ENCODE measurements around the gene TMEM120A.

TMEM120A gene

GRCh38 chr7:75955331-75955955 lies 39.0 kb downstream of the TMEM120A start:
- no peak for DNase-seq

GRCh38 chr7:75953931-75954330 lies 40.5 kb downstream of the TMEM120A start:
- no peak for DNase-seq

DNA sequence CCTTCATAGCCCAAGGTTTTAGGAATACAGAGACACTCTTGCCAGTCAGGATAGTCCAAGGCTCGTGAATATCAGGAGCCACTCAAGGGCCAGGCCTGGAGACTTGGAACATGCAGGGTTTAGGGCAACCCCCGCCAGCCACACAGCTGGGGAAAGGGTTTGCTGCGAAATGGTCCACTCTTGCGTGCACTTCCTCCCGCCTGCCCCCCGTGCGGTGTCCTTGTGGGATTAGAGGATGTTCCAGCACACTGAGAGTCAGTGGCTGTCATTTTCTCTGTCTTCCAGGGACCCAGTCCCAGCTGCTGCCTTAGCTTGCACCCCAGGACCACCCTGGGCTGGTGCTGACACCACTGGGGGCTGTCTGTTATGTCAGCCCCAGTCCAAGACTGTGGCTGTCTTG lies 41.0 kb downstream of the TMEM120A start:
- DNase-seq, result no peak

DNA sequence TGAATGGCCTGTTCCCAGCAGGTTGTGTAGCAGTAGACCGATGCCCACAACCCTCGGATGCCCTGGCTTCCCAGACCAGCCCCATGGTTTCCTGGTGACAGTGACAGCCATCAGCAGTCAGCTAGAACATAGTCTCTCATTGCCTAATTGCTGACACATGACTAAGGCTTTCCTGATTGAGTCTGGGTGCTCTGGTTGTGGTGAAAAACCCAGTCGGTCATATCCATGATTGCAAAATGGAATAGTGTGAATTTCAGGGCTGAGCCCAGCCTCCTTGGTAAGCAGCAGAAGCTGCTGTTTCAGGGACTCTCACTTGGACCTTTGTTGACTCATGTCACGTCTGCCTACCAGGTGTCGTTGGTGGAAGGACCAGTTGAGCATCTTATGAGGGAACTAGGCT lies 42.9 kb downstream of the TMEM120A start:
- no peak for DNase-seq

DNA sequence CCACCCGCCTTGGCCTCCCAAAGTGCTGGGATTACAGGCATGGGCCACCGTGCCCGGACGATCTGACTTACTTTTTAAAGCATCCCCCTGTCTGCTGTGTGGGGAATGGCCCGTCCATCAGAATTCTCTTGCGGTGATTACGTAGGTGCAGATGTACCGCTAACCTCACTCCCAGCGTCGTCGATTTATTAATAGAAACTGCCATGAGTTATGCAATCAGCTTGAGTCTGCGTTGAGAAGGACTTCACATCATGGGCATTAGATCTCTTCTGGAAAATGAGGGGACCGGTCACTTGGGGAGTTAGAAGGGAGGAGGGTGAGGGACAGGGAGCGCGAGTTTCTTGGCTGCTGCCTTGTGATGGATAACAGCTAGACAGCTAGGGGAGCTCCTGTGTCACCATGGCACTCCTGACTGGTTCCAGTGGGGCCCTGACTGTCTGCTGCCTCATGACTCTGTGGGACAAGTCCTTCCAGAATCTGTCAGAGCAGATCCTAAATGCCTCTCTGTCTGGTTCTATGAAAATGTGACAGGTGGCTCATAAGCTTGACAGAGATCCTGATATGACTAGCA lies 44.2 kb downstream of the TMEM120A start:
- DNase-seq, result no peak

- DNase-seq, result no peak
Observed at GRCh38 chr7:75948179-75948578, 46.2 kb downstream of the TMEM120A start.

DNA sequence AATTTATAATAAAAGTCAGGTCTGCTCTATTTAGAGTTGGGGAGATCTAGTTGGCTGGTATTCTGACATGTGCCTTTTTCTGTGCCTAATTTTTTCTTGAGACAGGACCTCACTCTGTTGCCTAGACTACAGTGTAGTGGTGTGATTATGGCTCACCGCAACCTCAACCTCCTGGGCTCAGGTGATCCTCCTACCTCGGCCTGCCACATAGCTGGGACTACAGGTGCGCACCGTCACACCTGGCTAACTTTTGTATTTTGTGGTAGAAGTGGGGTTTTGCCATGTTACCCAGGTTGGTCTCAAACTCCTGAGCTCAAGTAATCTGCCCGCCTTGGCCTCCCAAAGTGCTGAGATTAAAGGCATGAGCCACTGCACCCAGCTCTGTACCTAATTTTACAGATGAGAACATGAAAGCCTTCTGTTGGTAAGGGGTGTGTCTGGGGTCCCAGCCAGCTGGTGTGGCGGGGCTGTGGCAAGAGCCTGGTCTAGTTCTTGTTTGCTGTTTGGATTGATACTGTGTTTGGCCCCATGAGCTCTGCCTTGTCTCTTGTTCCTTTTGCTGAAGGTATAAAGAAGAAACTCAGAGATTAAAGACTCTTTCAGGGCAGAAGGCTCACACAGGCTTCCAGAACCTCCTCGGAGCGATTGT lies 48.1 kb downstream of the TMEM120A start:
- peak; percentile 28 to 63 for DNase-seq

GRCh38 chr7:75945297-75946168 lies 48.9 kb downstream of the TMEM120A start:
- DNase-seq, result peak in 1 of 2 experiments; percentile 26

- no peak for DNase-seq
Observed at GRCh38 chr7:75944507-75944906, 49.9 kb downstream of the TMEM120A start.

DNA sequence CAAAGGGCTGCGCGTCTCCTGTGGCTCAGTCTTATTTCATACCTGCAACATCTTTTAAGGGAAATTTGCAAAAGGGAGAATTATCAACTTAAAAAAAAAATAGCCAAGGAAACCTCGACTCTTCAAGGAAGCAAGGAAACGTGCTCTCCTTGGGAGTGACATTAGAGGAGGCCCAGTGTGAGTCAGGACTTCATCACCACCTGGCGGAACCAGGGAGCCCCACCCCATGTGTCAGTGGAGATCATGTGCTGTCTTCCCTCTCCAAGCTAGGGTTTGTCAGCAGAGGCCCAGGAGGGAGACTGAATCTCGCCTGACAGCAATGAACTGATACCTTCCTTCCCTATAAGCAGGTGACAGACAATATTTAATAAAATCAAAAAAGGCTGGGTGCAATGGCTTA lies 50.5 kb downstream of the TMEM120A start:
- peak; percentile 28 to 44 for DNase-seq

DNA sequence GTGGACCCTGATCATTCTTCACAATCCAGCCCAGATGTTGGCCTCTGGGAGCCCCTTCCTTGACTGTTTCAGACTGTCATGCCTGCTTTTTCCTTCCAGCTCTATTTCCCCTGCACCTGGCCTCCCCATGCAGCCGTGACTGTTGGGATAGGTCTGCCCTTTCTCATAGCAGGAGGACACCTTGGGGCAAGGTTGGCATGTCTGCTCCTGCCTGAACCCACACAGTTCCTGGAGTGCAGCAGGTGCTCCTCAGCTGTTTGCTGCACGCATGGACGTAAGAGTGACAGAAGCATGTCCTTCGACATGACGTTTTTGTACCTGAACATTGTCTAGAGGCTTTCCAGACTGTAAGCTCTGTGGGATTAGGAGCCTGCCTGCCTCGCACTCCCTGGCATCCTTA lies 55.5 kb downstream of the TMEM120A start:
- peak in 1 of 2 experiments; percentile 34 for DNase-seq

DNA sequence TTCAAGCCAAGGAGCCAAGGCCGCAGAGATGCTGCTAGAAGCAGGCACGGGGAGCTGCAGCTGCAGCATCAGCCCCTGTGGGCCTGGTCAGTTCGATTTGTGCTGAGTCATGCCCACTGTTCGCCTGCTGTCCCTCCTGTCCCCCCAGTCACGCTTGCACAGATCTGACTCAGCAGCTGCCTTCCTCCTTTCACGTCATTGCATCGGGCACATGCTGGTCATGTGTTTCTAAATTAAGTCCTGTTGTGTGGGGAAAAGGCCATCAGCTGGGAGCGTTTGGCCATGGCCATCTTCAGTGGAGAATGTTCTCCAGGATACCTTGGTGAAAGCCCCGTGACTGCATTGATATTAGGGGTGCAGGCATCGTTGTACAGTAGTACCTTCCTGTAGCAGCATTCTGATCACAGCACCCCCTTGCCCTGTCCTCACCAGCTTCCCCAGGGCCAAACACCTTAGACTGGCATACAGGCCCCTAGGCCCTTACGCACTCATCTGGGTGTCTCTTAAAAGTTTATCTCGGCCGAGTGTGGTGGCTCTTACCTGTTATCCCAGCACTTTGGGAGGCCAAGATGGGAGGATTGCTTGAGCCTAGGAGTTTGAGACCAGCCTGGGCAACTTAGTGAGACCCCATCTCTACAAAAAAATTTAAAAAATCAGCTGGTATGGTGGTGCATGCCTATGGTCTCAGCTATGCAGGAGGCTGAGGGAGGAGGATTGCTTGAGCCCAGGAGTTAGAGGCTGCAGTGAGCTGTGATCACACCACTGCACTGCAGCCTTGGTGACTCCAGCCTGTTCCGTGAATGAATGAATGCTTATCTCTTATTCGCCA lies 56.2 kb downstream of the TMEM120A start:
- no peak for DNase-seq

Measured in NCI-H187 (cell line).